ENCODE measurements around the gene HRH3. TPM values are rescaled to one million over a fixed set of nuclear protein-coding genes. Genes with fewer than 3 reads are reported as not detected.

Gene HRH3
- total RNA-seq, 1 experiment from 2014 or later = 1.8 TPM

GRCh38 chr20:62191781-62192559 is 28.1 kb downstream of the HRH3 start:
- Mint-ChIP-seq H3K4me3 (no peak overlapping the region), H3K9me3 (no peaks in the 10 kb centered on the region), H3K27me3 (ENCODE audit: low read depth) (no peaks in the 10 kb centered on the region), H3K36me3 (ENCODE audit: insufficient read depth in 1 of 3, low read depth in 3 of 3) (peaks cover 2 to 8% (median 5%) of the 10 kb centered on the region in 3 experiments; a peak in 5 of 7 replicates), H3K4me1 (no peaks in the 10 kb centered on the region), H3K27ac (no peak overlapping the region)
- Histone ChIP-seq H2AK5ac (ENCODE audit: insufficient read length, low read length) (no peak overlapping the region), H4K20me1 (ENCODE audit: control insufficient read depth, insufficient read depth, insufficient read length) (no peaks in the 10 kb centered on the region), H2BK5ac (ENCODE audit: insufficient read length, low read length) (no peak overlapping the region), H3K23me2 (ENCODE audit: insufficient read length, low read depth, low read length, poor library complexity, severe bottlenecking) (no peaks in the 10 kb centered on the region), H3K18ac (ENCODE audit: insufficient read length, low read depth, low read length) (no peak overlapping the region), H3K23ac (ENCODE audit: insufficient read length, low read depth, low read length) (no peak overlapping the region), H4K5ac (ENCODE audit: insufficient read length, low read depth, low read length) (no peak overlapping the region), H3K9me3 (ENCODE audit: control insufficient read depth, low read depth, low read length) (no peaks in the 10 kb centered on the region), H3K4me1 (ENCODE audit: insufficient read depth, low read length) (no peaks in the 10 kb centered on the region), H3K4me2 (ENCODE audit: insufficient read depth, insufficient read length, low read length) (no peak overlapping the region), H4K91ac (ENCODE audit: insufficient read length, low read depth, low read length) (no peak overlapping the region), H3K27ac (ENCODE audit: insufficient read length, low read depth, low read length) (no peak overlapping the region), H3K27me3 (ENCODE audit: insufficient read depth, low read length) (no peaks in the 10 kb centered on the region), H2BK20ac (ENCODE audit: low read depth, low read length, poor library complexity, severe bottlenecking) (no peak overlapping the region), H2AFZ (ENCODE audit: low read length) (no peak overlapping the region), H3K79me2 (ENCODE audit: insufficient read depth, low read length) (no peaks in the 10 kb centered on the region; the same call in 1 of the 2 replicates), H2BK15ac (ENCODE audit: low read depth, low read length) (no peak overlapping the region), H3K14ac (ENCODE audit: insufficient read depth, low read length) (no peak overlapping the region), H3T11ph (ENCODE audit: low read length) (no peak overlapping the region), H4K8ac (replicated peaks; ENCODE audit: insufficient read length, low read depth, low read length) (no peak overlapping the region), H3K4ac (ENCODE audit: low read depth, low read length) (no peak overlapping the region), H2BK120ac (ENCODE audit: low read depth, low read length, poor library complexity, severe bottlenecking) (no peak overlapping the region), H3K79me1 (ENCODE audit: insufficient read depth, low read depth, low read length, poor library complexity, severe bottlenecking) (no peaks in the 10 kb centered on the region), H2BK12ac (ENCODE audit: insufficient read length, low read depth, low read length) (no peak overlapping the region), H3K56ac (ENCODE audit: insufficient read length, low read depth, low read length) (no peak overlapping the region), H3K9ac (ENCODE audit: extremely low read depth, insufficient read length, low read length) (no peak overlapping the region)
- no peak for TF ChIP-seq CTCF (conservative IDR thresholded peaks at IDR 0.05)
- DNase-seq = no peak
- WGBS (ENCODE audit: extremely low coverage, insufficient read length, low lambda C conversion rate) = no CpG with 5 or more reads among the region's 14 CpGs
